ENCODE data around the gene MARCHF4.

- TF ChIP-seq POLR2A (IDR thresholded peaks at IDR 0.05; ENCODE audit: low read depth, low read length) = no peak
- no peak for TF ChIP-seq TAF1 (IDR thresholded peaks at IDR 0.05; ENCODE audit: low read depth, low read length)
- no peak for TF ChIP-seq POLR2AphosphoS5 (IDR thresholded peaks at IDR 0.05; ENCODE audit: low read depth, low read length)
- TF ChIP-seq SPI1 (IDR thresholded peaks at IDR 0.05; ENCODE audit: low read depth, low read length) = no peak
- TF ChIP-seq PAX5 (IDR thresholded peaks at IDR 0.05; ENCODE audit: insufficient read depth, low read length, severe bottlenecking) = no peak
- TF ChIP-seq POU2F2 (IDR thresholded peaks at IDR 0.05; ENCODE audit: low read depth, low read length) = no peak
These were observed 19.5 kb downstream of the MARCHF4 start for GRCh38 chr2:216352653-216353270.

Data from GM12891 (cell line).